Liver (tissue), 9 donors: ENCODE data around the gene CPED1. TPM values are rescaled to one million over a fixed set of nuclear protein-coding genes. Genes with fewer than 3 reads are reported as not detected.

ENCODE experiments used
- DNase-seq: peaks from one replicate; pipeline ENCODE4 v3.0.0-alpha.2; 2017; ENCODE audit warnings: low spot score
- H3K27ac ChIP-seq, 2 donors: one replicate each; pipeline ENCODE4 v1.7.0; 2013; ENCODE audit warnings: inconsistent platforms in 2 of 2, low read length in 2 of 2, control low read depth in 1 of 2, low read depth in 1 of 2, mild to moderate bottlenecking in 1 of 2
- H3K27me3 ChIP-seq, 4 donors: one replicate each; pipeline versions ENCODE4 v1.6.1 to v1.7.0; 2013; ENCODE audit warnings: low read length in 3 of 4, inconsistent platforms in 1 of 4, mild to moderate bottlenecking in 1 of 4, moderate library complexity in 1 of 4; ENCODE audit not compliant: control insufficient read depth in 4 of 4, insufficient read depth in 4 of 4
- H3K36me3 ChIP-seq, 4 donors: one replicate each; pipeline versions ENCODE4 v1.6.1 to v1.7.0; 2013; ENCODE audit warnings: low read length in 3 of 4, mild to moderate bottlenecking in 3 of 4, low read depth in 1 of 4, moderate library complexity in 1 of 4; ENCODE audit not compliant: control insufficient read depth in 4 of 4, insufficient read depth in 3 of 4
- H3K4me1 ChIP-seq, 4 donors: one replicate each; pipeline versions ENCODE4 v1.6.1 to v1.7.0; 2013; ENCODE audit warnings: low read length in 3 of 4, mild to moderate bottlenecking in 3 of 4, moderate library complexity in 1 of 4; ENCODE audit not compliant: control insufficient read depth in 4 of 4, insufficient read depth in 4 of 4
- H3K4me3 ChIP-seq, 3 donors: one replicate each; pipeline versions ENCODE4 v1.6.1 to v1.7.0; 2013; ENCODE audit warnings: low read length in 3 of 3, control low read depth in 1 of 3, low read depth in 1 of 3, mild to moderate bottlenecking in 1 of 3
- H3K9ac ChIP-seq, 2 donors: one replicate each; pipeline ENCODE4 v1.7.0; 2013; ENCODE audit warnings: low read length in 2 of 2, mild to moderate bottlenecking in 2 of 2, moderate library complexity in 2 of 2, control low read depth in 1 of 2, low read depth in 1 of 2
- H3K9me3 ChIP-seq, 4 donors: one replicate each; pipeline versions ENCODE4 v1.6.1 to v1.7.0; 2013; ENCODE audit warnings: low read length in 3 of 4; ENCODE audit not compliant: control insufficient read depth in 4 of 4
- CTCF ChIP-seq: fragments of 150-350 bp; IDR thresholded peaks from 2 replicates; pipeline ENCODE4 v1.5.1; 2017; ENCODE audit warnings: improper control_type of control experiment, low read depth, low read length; ENCODE audit not compliant: missing input control
- EGR1 ChIP-seq, 2 donors: IDR thresholded peaks; 2 replicates each; pipeline ENCODE4 v1.6.1; 2016 to 2018; ENCODE audit warnings: antibody characterized with exemption in 2 of 2, low read depth in 2 of 2
- FOXA1 ChIP-seq: IDR thresholded peaks from 2 replicates; pipeline ENCODE4 v1.6.1; 2016; ENCODE audit warnings: antibody characterized with exemption
- FOXA2 ChIP-seq: IDR thresholded peaks from 2 replicates; pipeline ENCODE4 v1.6.1; 2016; ENCODE audit warnings: antibody characterized with exemption
- HNF4A ChIP-seq, 2 donors: conservative IDR thresholded peaks; 2 replicates each; pipeline ENCODE4 v1.6.1; 2016; ENCODE audit warnings: antibody characterized with exemption in 2 of 2, mild to moderate bottlenecking in 2 of 2
- HNF4G ChIP-seq: IDR thresholded peaks from 2 replicates; pipeline ENCODE4 v1.6.1; 2016; ENCODE audit warnings: antibody characterized with exemption
- JUND ChIP-seq, 2 donors: IDR thresholded peaks; 2 replicates each; pipeline ENCODE4 v1.6.1; 2016; ENCODE audit warnings: antibody characterized with exemption in 2 of 2
- NR2F2 ChIP-seq: IDR thresholded peaks from 2 replicates; pipeline ENCODE4 v1.6.1; 2016; ENCODE audit warnings: antibody characterized with exemption
- RAD21 ChIP-seq, 2 donors: IDR thresholded peaks; 2 replicates each; pipeline ENCODE4 v1.6.1; 2016; ENCODE audit warnings: antibody characterized with exemption in 2 of 2, mild to moderate bottlenecking in 2 of 2
- RXRA ChIP-seq, 2 donors: IDR thresholded peaks; 2 replicates each; pipeline ENCODE4 v1.6.1; 2017 to 2018; ENCODE audit warnings: antibody characterized with exemption in 2 of 2, mild to moderate bottlenecking in 1 of 2
- TAF1 ChIP-seq: conservative IDR thresholded peaks from 2 replicates; pipeline ENCODE4 v1.6.1; 2016; ENCODE audit warnings: antibody characterized with exemption, mild to moderate bottlenecking
- YY1 ChIP-seq: IDR thresholded peaks from 2 replicates; pipeline ENCODE4 v1.6.1; 2016; ENCODE audit warnings: antibody characterized with exemption, mild to moderate bottlenecking
- WGBS: extraction: QIAGEN DNeasy Blood & Tissue Kit; methylation state at CpG from one replicate; pipeline ENCODE4 v1.1.7; 2013; 5-methylcytosine and 5-hydroxymethylcytosine counted together
- polyA plus RNA-seq, 2 donors: library from polyadenylated mRNA; stranded (reverse) in 1 of 2; unstranded in 1 of 2; fragments of 200-250 nt in 1 of 2; fragments of >200 nt in 1 of 2; fragmentation: Nextera tagmentation in 1 of 2; extraction: Ambion mirVana in 1 of 2; gene quantifications; one replicate each; pipeline versions ENCODE4 v1.2.1 to v1.2.3, GENCODE V29; 2013 to 2015
- total RNA-seq, 2 donors: library from RNA; depleted of rRNA; stranded (reverse); fragments of >200 nt; gene quantifications; one replicate each; pipeline ENCODE4 v1.2.3, GENCODE V29; 2014
- TF ChIP-seq, protein P1 (sequence below): IDR thresholded peaks from 2 replicates; pipeline ENCODE4 v1.6.1; 2016; ENCODE audit warnings: antibody characterized with exemption
- TF ChIP-seq, protein P2 (sequence below): IDR thresholded peaks from 2 replicates; pipeline ENCODE4 v1.6.1; 2016; ENCODE audit warnings: antibody characterized with exemption
- TF ChIP-seq, protein P3 (sequence below): IDR thresholded peaks from 2 replicates; pipeline ENCODE4 v1.6.1; 2016; ENCODE audit warnings: antibody characterized with exemption, mild to moderate bottlenecking
- TF ChIP-seq, protein P4 (sequence below): IDR thresholded peaks from 2 replicates; pipeline ENCODE4 v1.6.1; 2016; ENCODE audit warnings: antibody characterized with exemption
- donor health status: healthy.
- donor health status: healthy.
- donor health status: healthy.
- donor health status: healthy.
- donor health status: healthy.

The CPED1 gene
- total and polyA plus RNA-seq, 4 donors: 8.5 to 58.0 (median 14.6) TPM

DNA sequence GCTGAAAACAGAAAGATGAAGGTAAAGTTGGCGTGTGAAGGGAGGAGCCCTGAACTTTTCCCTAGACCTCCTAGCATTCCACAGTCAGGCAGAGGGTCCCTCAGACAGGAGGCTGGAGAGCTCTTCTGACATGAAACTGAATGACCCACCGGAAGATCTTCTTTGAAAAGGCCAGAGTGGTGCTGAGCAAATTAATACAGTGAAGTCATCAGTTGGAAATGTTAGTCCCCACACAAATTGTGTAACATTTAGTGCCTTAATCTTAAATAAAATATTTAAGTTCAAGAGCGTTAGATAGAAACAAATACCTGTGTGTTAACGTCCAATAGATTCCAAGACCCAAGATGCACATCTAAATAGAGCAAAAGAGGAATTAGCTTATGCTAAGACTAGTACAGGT is 291.3 kb downstream of the CPED1 start:
- no peaks in the 10 kb centered on the region for H3K27me3 ChIP-seq
- H3K27ac ChIP-seq: no peak overlapping the region
- 95% methylated on average over 4 of the region's 4 CpGs for WGBS
- TF ChIP-seq TAF1 (no peak), CTCF (no peak), HNF4A (conservative IDR thresholded peaks at IDR 0.05) (no peak), EGR1 (IDR thresholded peaks at IDR 0.05; ENCODE audit: low read depth in 2 of 2) (no peak), FOXA1 (no peak), NR2F2 (no peak), YY1 (no peak), FOXA2 (no peak), RXRA (IDR thresholded peaks at IDR 0.05) (no peak), HNF4G (no peak), RAD21 (IDR thresholded peaks at IDR 0.05) (no peak), JUND (IDR thresholded peaks at IDR 0.05) (no peak)
- TF ChIP-seq, protein P1, sequence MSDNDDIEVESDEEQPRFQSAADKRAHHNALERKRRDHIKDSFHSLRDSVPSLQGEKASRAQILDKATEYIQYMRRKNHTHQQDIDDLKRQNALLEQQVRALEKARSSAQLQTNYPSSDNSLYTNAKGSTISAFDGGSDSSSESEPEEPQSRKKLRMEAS: no peak
- TF ChIP-seq, protein P2, sequence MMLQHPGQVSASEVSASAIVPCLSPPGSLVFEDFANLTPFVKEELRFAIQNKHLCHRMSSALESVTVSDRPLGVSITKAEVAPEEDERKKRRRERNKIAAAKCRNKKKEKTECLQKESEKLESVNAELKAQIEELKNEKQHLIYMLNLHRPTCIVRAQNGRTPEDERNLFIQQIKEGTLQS: no peak
- TF ChIP-seq, protein P3, sequence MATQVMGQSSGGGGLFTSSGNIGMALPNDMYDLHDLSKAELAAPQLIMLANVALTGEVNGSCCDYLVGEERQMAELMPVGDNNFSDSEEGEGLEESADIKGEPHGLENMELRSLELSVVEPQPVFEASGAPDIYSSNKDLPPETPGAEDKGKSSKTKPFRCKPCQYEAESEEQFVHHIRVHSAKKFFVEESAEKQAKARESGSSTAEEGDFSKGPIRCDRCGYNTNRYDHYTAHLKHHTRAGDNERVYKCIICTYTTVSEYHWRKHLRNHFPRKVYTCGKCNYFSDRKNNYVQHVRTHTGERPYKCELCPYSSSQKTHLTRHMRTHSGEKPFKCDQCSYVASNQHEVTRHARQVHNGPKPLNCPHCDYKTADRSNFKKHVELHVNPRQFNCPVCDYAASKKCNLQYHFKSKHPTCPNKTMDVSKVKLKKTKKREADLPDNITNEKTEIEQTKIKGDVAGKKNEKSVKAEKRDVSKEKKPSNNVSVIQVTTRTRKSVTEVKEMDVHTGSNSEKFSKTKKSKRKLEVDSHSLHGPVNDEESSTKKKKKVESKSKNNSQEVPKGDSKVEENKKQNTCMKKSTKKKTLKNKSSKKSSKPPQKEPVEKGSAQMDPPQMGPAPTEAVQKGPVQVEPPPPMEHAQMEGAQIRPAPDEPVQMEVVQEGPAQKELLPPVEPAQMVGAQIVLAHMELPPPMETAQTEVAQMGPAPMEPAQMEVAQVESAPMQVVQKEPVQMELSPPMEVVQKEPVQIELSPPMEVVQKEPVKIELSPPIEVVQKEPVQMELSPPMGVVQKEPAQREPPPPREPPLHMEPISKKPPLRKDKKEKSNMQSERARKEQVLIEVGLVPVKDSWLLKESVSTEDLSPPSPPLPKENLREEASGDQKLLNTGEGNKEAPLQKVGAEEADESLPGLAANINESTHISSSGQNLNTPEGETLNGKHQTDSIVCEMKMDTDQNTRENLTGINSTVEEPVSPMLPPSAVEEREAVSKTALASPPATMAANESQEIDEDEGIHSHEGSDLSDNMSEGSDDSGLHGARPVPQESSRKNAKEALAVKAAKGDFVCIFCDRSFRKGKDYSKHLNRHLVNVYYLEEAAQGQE: no peak
- TF ChIP-seq, protein P4, sequence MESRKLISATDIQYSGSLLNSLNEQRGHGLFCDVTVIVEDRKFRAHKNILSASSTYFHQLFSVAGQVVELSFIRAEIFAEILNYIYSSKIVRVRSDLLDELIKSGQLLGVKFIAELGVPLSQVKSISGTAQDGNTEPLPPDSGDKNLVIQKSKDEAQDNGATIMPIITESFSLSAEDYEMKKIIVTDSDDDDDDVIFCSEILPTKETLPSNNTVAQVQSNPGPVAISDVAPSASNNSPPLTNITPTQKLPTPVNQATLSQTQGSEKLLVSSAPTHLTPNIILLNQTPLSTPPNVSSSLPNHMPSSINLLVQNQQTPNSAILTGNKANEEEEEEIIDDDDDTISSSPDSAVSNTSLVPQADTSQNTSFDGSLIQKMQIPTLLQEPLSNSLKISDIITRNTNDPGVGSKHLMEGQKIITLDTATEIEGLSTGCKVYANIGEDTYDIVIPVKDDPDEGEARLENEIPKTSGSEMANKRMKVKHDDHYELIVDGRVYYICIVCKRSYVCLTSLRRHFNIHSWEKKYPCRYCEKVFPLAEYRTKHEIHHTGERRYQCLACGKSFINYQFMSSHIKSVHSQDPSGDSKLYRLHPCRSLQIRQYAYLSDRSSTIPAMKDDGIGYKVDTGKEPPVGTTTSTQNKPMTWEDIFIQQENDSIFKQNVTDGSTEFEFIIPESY: no peak
- H3K9me3 ChIP-seq: no peaks in the 10 kb centered on the region
- H3K4me1 ChIP-seq: peaks cover 0 to 7% (median 5%) of the 10 kb centered on the region in 4 donors
- H3K36me3 ChIP-seq: peaks cover 0 to 23% (median 12%) of the 10 kb centered on the region in 4 donors
- H3K9ac ChIP-seq: no peak overlapping the region
- DNase-seq: no peak
- no peak overlapping the region for H3K4me3 ChIP-seq

DNA sequence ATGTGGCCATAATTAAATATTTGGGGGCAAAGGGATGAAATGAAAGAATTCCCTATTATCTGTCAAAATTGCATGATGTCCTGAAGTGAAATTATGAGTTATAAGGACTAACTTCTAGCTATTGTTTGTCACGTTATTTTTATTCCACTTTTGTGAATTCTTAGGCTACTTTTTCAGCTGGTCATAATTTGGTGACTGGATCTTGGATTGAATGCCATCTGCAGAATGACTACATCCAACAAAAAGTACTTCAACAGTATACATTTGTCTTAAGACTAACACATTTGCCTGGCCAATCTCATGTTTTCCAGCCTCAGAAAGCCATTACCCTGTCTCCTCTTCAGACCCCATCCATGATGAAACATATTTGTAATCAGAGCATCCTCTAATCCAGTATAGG is 292.1 kb downstream of the CPED1 start:
- Histone ChIP-seq H3K27ac (no peak overlapping the region), H3K9me3 (no peaks in the 10 kb centered on the region), H3K4me1 (no peaks in the 10 kb centered on the region), H3K27me3 (no peaks in the 10 kb centered on the region), H3K36me3 (peaks cover 0 to 29% (median 14%) of the 10 kb centered on the region in 4 donors), H3K4me3 (no peak overlapping the region), H3K9ac (no peak overlapping the region)
- WGBS: 94% methylated on average over 1 of the region's 1 CpG
- TF ChIP-seq JUND (IDR thresholded peaks at IDR 0.05) (no peak), RAD21 (IDR thresholded peaks at IDR 0.05) (no peak), EGR1 (IDR thresholded peaks at IDR 0.05; ENCODE audit: low read depth in 2 of 2) (no peak)
- TF ChIP-seq, protein P2: no peak
- DNase-seq: no peak
